HepG2 (cell line): ENCODE data around the gene AKAP8L. TPM values are rescaled to one million over a fixed set of nuclear protein-coding genes. Genes with fewer than 3 reads are reported as not detected.
A peak's percentile ranks its signal among the peaks of the same experiment; 100 is the strongest.

Source experiments
- ESRRA ChIP-seq: sonication (generic); formaldehyde crosslinking; IDR thresholded peaks from 2 replicates; pipeline ENCODE4 v1.5.1; 2020; ENCODE audit warnings: mild to moderate bottlenecking, low read depth, missing genetic modification reagents
- FOXP1 ChIP-seq, 2 experiments: fragments of 450-650 bp in 1 of 2; IDR thresholded peaks; 2 replicates each; pipeline ENCODE4 v1.6.1; 2017 to 2018; ENCODE audit warnings: antibody characterized with exemption in 1 of 2
- KLF12 ChIP-seq: sonication (generic); formaldehyde crosslinking; IDR thresholded peaks from 2 replicates; pipeline ENCODE4 v1.4.0; 2020; ENCODE audit warnings: missing genetic modification reagents, borderline replicate concordance
- MYNN ChIP-seq: sonication (generic); formaldehyde crosslinking; IDR thresholded peaks from 2 replicates; pipeline ENCODE4 v1.4.0; 2020; ENCODE audit warnings: mild to moderate bottlenecking, low read depth, missing genetic modification reagents
- NBN ChIP-seq: fragments of 450-650 bp; conservative IDR thresholded peaks from 2 replicates; pipeline ENCODE4 v1.6.1; 2017
- RAD21 ChIP-seq: fragments of 450-650 bp; formaldehyde crosslinking; IDR thresholded peaks from 2 replicates; pipeline ENCODE4 v1.5.0; 2020; ENCODE audit warnings: mild to moderate bottlenecking
- SP2 ChIP-seq: sonication (generic); formaldehyde crosslinking; IDR thresholded peaks from 2 replicates; pipeline ENCODE4 v1.5.1; 2020; ENCODE audit warnings: mild to moderate bottlenecking, missing genetic modification reagents
- U2AF2 ChIP-seq: fragments of 200-400 bp; formaldehyde crosslinking; IDR thresholded peaks from 2 replicates; pipeline ENCODE4 v1.6.1; 2017; ENCODE audit warnings: low read depth, mild to moderate bottlenecking, low read length
- ZFP90 ChIP-seq: sonication (generic); formaldehyde crosslinking; IDR thresholded peaks from 2 replicates; pipeline ENCODE4 v1.8.0; 2022; ENCODE audit warnings: missing genetic modification reagents, mild to moderate bottlenecking, inconsistent platforms, borderline replicate concordance
- ZNF572 ChIP-seq: sonication (generic); formaldehyde crosslinking; IDR thresholded peaks from 2 replicates; pipeline ENCODE4 v1.5.1; 2020; ENCODE audit warnings: mild to moderate bottlenecking, missing genetic modification reagents
- ZNF605 ChIP-seq: sonication (generic); formaldehyde crosslinking; IDR thresholded peaks from 2 replicates; pipeline ENCODE4 v1.8.0; 2022; ENCODE audit warnings: mild to moderate bottlenecking, missing genetic modification reagents
- ZNF720 ChIP-seq: sonication (generic); formaldehyde crosslinking; IDR thresholded peaks from 2 replicates; pipeline ENCODE4 v1.4.0; 2020; ENCODE audit warnings: missing genetic modification reagents
- ZSCAN12 ChIP-seq: sonication (generic); formaldehyde crosslinking; IDR thresholded peaks from 2 replicates; pipeline ENCODE4 v1.9.0; 2021; ENCODE audit warnings: mild to moderate bottlenecking, missing genetic modification reagents
- polyA plus RNA-seq, 8 experiments: library from polyadenylated mRNA; depleted of rRNA in 3 of 8; stranded (reverse) in 7 of 8; unstranded in 1 of 8; fragments of >200 nt; fragmentation: Illumina TruSeq in 4 of 8; extraction: Trizol in 4 of 8; gene quantifications; 2 replicates each; pipeline versions ENCODE4 v1.2.1 to v1.2.3, GENCODE V29; 2011 to 2016; ENCODE audit warnings: low read depth in 4 of 8, missing spikeins in 1 of 8, mixed read lengths in 1 of 8; ENCODE audit not compliant: insufficient read depth in 1 of 8
- total RNA-seq, 5 experiments: library from RNA; depleted of rRNA; stranded (reverse); fragments of >200 nt; fragmentation: Illumina TruSeq; extraction: Trizol; gene quantifications; 2 replicates each; pipeline ENCODE4 v1.2.3, GENCODE V29; 2016; ENCODE audit warnings: low read depth in 1 of 5
- TF ChIP-seq, protein P1 (sequence below): sonication (generic); formaldehyde crosslinking; conservative IDR thresholded peaks from 2 replicates; pipeline ENCODE4 v1.8.1; 2023; ENCODE audit warnings: missing genetic modification reagents
- TF ChIP-seq, protein P2 (sequence below): sonication (generic); IDR thresholded peaks from 2 replicates; pipeline ENCODE4 v1.6.1; 2016; ENCODE audit warnings: low read depth, borderline replicate concordance
- TF ChIP-seq, protein P3 (sequence below): sonication (generic); formaldehyde crosslinking; IDR thresholded peaks from 2 replicates; pipeline ENCODE4 v1.8.0; 2022; ENCODE audit warnings: mild to moderate bottlenecking, missing genetic modification reagents, moderate library complexity
- TF ChIP-seq, protein P4 (sequence below): sonication (generic); formaldehyde crosslinking; IDR thresholded peaks from 2 replicates; pipeline ENCODE4 v1.4.0; 2020; ENCODE audit warnings: missing genetic modification reagents
- TF ChIP-seq, protein P5 (sequence below): sonication (generic); formaldehyde crosslinking; IDR thresholded peaks from 2 replicates; pipeline ENCODE4 v1.5.1; 2020; ENCODE audit warnings: mild to moderate bottlenecking, missing genetic modification reagents
- TF ChIP-seq, protein P6 (sequence below): sonication (generic); formaldehyde crosslinking; IDR thresholded peaks from 2 replicates; pipeline ENCODE4 v1.4.0; 2020; ENCODE audit warnings: low read depth, mild to moderate bottlenecking, missing genetic modification reagents

Gene AKAP8L
- total and polyA plus RNA-seq, 2 of the 13 experiments (the other 11 are each of a cell fraction or from before 2014, with no cell fraction given) = 48.2 to 49.6 TPM

DNA sequence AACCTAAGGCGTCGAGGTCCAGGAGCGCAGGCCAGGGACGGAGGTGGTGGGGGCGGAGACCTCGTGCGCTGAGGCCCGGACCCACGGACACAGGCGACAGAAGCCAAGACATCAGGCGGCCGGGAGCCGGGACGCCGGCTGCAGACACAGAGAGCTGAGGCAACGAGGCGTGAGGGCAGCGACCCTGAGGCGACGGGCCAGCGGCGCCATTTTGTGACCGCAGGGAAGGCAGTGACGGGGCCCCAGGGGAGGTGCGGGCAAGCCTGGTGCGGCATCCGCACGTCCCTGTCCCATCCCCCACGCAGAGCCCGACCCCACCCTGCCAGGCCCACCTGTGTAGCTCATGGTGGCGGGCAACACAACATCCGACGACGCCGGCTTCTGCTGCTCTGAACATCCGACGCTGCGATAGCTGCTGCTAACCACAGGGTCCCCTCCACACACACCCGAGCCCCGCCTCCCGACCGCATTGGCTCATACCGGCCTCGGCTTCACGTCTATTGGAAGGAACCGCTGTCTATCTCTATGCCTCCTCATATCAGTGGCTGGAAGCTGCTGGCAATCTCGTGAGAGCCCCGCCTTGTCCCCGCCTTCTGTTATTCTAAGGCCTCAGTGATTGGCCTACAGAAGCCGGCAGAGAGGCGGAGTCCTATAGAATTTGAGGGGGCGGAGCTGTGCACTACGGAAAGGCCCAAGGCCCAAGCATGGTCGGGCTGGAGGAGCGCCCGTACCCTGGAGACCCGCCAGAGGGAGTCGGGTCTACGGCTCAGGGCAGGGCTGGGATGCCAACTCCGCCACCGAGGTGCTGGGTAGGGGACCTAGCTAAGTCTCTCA is at the start of gene AKAP8L (continued):
- TF ChIP-seq, protein P1, sequence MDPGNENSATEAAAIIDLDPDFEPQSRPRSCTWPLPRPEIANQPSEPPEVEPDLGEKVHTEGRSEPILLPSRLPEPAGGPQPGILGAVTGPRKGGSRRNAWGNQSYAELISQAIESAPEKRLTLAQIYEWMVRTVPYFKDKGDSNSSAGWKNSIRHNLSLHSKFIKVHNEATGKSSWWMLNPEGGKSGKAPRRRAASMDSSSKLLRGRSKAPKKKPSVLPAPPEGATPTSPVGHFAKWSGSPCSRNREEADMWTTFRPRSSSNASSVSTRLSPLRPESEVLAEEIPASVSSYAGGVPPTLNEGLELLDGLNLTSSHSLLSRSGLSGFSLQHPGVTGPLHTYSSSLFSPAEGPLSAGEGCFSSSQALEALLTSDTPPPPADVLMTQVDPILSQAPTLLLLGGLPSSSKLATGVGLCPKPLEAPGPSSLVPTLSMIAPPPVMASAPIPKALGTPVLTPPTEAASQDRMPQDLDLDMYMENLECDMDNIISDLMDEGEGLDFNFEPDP (CRISPR knock-in tag) = peak; percentile 96
- TF ChIP-seq, protein P2, sequence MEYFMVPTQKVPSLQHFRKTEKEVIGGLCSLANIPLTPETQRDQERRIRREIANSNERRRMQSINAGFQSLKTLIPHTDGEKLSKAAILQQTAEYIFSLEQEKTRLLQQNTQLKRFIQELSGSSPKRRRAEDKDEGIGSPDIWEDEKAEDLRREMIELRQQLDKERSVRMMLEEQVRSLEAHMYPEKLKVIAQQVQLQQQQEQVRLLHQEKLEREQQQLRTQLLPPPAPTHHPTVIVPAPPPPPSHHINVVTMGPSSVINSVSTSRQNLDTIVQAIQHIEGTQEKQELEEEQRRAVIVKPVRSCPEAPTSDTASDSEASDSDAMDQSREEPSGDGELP = peak; percentile 38; the same call in 1 of the 2 replicates
- TF ChIP-seq, protein P3, sequence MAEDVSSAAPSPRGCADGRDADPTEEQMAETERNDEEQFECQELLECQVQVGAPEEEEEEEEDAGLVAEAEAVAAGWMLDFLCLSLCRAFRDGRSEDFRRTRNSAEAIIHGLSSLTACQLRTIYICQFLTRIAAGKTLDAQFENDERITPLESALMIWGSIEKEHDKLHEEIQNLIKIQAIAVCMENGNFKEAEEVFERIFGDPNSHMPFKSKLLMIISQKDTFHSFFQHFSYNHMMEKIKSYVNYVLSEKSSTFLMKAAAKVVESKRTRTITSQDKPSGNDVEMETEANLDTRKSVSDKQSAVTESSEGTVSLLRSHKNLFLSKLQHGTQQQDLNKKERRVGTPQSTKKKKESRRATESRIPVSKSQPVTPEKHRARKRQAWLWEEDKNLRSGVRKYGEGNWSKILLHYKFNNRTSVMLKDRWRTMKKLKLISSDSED (CRISPR knock-in tag) = no peak
- TF ChIP-seq SP2 (CRISPR knock-in tag) (peak; percentile 99), ZSCAN12 (CRISPR knock-in tag) (0 out of 2 replicates have a peak, but pooled peaks have one; percentile 63), ZNF605 (peak; percentile 78; the same call in 1 of the 2 replicates), MYNN (CRISPR knock-in tag) (no peak), KLF12 (CRISPR knock-in tag) (peak; percentile 58; the same call in 1 of the 2 replicates), ESRRA (CRISPR knock-in tag) (peak; percentile 66; the same call in 1 of the 2 replicates), RAD21 (CRISPR knock-in tag) (peak; percentile 91), ZNF720 (CRISPR knock-in tag) (no peak), FOXP1 (IDR thresholded peaks at IDR 0.05) (no peak), FOXP1 (CRISPR knock-in tag; IDR thresholded peaks at IDR 0.05) (no peak), NBN (no peak), ZFP90 (CRISPR knock-in tag) (peak; percentile 68; the same call in 1 of the 2 replicates), ZNF572 (0 out of 2 replicates have a peak, but pooled peaks have one; percentile 48), U2AF2 (no peak)
- TF ChIP-seq, protein P4, sequence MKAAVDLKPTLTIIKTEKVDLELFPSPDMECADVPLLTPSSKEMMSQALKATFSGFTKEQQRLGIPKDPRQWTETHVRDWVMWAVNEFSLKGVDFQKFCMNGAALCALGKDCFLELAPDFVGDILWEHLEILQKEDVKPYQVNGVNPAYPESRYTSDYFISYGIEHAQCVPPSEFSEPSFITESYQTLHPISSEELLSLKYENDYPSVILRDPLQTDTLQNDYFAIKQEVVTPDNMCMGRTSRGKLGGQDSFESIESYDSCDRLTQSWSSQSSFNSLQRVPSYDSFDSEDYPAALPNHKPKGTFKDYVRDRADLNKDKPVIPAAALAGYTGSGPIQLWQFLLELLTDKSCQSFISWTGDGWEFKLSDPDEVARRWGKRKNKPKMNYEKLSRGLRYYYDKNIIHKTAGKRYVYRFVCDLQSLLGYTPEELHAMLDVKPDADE (CRISPR knock-in tag) = no peak
- TF ChIP-seq, protein P5, sequence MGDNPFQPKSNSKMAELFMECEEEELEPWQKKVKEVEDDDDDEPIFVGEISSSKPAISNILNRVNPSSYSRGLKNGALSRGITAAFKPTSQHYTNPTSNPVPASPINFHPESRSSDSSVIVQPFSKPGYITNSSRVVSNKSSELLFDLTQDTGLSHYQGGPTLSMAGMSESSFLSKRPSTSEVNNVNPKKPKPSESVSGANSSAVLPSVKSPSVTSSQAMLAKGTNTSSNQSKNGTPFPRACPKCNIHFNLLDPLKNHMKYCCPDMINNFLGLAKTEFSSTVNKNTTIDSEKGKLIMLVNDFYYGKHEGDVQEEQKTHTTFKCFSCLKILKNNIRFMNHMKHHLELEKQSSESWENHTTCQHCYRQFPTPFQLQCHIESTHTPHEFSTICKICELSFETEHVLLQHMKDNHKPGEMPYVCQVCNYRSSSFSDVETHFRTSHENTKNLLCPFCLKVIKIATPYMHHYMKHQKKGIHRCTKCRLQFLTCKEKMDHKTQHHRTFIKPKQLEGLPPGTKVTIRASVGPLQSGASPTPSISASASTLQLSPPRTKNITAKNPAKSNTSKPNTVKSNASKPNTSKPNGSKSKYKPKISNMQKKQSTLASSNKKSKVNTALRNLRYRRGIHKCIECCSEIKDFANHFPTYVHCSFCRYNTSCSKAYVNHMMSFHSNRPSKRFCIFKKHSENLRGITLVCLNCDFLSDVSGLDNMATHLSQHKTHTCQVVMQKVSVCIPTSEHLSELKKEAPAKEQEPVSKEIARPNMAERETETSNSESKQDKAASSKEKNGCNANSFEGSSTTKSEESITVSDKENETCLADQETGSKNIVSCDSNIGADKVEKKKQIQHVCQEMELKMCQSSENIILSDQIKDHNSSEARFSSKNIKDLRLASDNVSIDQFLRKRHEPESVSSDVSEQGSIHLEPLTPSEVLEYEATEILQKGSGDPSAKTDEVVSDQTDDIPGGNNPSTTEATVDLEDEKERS (CRISPR knock-in tag) = no peak
- TF ChIP-seq, protein P6, sequence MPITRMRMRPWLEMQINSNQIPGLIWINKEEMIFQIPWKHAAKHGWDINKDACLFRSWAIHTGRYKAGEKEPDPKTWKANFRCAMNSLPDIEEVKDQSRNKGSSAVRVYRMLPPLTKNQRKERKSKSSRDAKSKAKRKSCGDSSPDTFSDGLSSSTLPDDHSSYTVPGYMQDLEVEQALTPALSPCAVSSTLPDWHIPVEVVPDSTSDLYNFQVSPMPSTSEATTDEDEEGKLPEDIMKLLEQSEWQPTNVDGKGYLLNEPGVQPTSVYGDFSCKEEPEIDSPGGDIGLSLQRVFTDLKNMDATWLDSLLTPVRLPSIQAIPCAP (CRISPR knock-in tag) = peak; percentile 25; the same call in 1 of the 2 replicates
